OCI-LY3 (cell line): Measurements from ENCODE around the gene INAFM2.
A peak's percentile ranks its signal among the peaks of the same experiment; 100 is the strongest.

Source experiments
- H2AFZ ChIP-seq: fragments of 200-600, 300-600 bp; shearing (Covaris generic); 2 replicates; pipeline ENCODE4 v1.6.0; 2014; ENCODE audit warnings: antibody characterized with exemption, low read depth, low read length
- H3K27ac ChIP-seq: fragments of 200-600, 300-600 bp; sonication (generic); 2 replicates; pipeline ENCODE4 v1.5.1; 2014; ENCODE audit warnings: mild to moderate bottlenecking, low read length, moderate library complexity, mixed read lengths
- H3K27me3 ChIP-seq: fragments of 200-600, 300-600 bp; sonication (generic); 2 replicates; pipeline ENCODE4 v1.6.1; 2014; ENCODE audit warnings: low read depth, low read length, mixed read lengths
- H3K36me3 ChIP-seq: fragments of 200-600, 300-600 bp; sonication (generic); replicated peaks from 2 replicates; pipeline ENCODE3; 2014; ENCODE audit warnings: low read depth, low read length, mixed read lengths
- H3K4me1 ChIP-seq: fragments of 300-600, 200-600 bp; sonication (generic); 2 replicates; pipeline ENCODE4 v1.6.1; 2014; ENCODE audit warnings: low read length, mixed read lengths
- H3K4me2 ChIP-seq: fragments of 200-600, 300-600 bp; sonication (generic); 2 replicates; pipeline ENCODE4 v1.6.1; 2014; ENCODE audit warnings: low read length, mixed read lengths
- H3K4me3 ChIP-seq: fragments of 300-600, 200-600 bp; sonication (generic); 2 replicates; pipeline ENCODE4 v1.5.1; 2014; ENCODE audit warnings: antibody characterized with exemption, mild to moderate bottlenecking, low read length, moderate library complexity
- H3K79me2 ChIP-seq: fragments of 300-600, 200-600 bp; shearing (Covaris generic); 2 replicates; pipeline ENCODE4 v1.6.1; 2014; ENCODE audit warnings: mild to moderate bottlenecking, low read length, mixed read lengths
- H3K9ac ChIP-seq: fragments of 300-600, 200-600 bp; shearing (Covaris generic); 2 replicates; pipeline ENCODE4 v1.6.0; 2014; ENCODE audit warnings: mild to moderate bottlenecking, low read length, moderate library complexity
- H3K9me3 ChIP-seq: fragments of 200-600, 300-600 bp; shearing (Covaris generic); 2 replicates; pipeline ENCODE4 v1.6.1; 2014; ENCODE audit warnings: low read length, mixed read lengths; ENCODE audit not compliant: insufficient read depth
- H4K20me1 ChIP-seq: fragments of 200-600, 300-600 bp; sonication (generic); 2 replicates; pipeline ENCODE4 v1.6.1; 2016; ENCODE audit warnings: low read length, mixed read lengths; ENCODE audit not compliant: insufficient read depth
- EZH2phosphoT487 ChIP-seq: fragments of 200-600 bp; shearing (Covaris generic); IDR thresholded peaks from 2 replicates; pipeline ENCODE4 v1.6.1; 2018; ENCODE audit warnings: antibody characterized with exemption, mixed run types, low read depth
- TF ChIP-seq, protein P1 (sequence below): fragments of 200-600, 300-600 bp; sonication (generic); IDR thresholded peaks from 2 replicates; pipeline ENCODE4 v1.5.1; 2014; ENCODE audit warnings: antibody characterized with exemption, low read length, low read depth

The INAFM2 gene

DNA sequence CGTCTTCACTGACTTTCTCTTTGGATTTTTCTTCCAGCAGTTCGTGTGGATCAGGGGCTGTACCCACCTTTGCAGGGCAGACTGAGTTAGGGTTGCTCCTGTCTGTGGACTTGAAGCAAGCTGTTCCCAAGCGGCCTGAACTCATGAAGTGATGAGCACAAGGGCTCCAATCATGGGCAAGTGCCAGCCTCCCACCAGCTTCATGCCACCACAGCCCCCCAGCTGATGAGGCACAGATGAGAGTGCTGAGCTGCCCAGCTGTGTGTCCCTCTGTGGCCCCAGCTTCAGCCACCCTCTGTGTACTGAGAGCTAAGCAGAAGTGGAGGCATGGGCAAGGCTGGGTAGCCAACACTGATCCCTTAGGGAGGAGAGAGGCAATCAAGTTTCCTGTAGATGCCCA, 12.5 kb upstream of the INAFM2 start:
- H3K27me3 ChIP-seq = peaks cover 35% of the 10 kb centered on the region
- H3K4me2 ChIP-seq = no peak overlapping the region
- H3K4me1 ChIP-seq = peaks cover 48% of the 10 kb centered on the region

DNA sequence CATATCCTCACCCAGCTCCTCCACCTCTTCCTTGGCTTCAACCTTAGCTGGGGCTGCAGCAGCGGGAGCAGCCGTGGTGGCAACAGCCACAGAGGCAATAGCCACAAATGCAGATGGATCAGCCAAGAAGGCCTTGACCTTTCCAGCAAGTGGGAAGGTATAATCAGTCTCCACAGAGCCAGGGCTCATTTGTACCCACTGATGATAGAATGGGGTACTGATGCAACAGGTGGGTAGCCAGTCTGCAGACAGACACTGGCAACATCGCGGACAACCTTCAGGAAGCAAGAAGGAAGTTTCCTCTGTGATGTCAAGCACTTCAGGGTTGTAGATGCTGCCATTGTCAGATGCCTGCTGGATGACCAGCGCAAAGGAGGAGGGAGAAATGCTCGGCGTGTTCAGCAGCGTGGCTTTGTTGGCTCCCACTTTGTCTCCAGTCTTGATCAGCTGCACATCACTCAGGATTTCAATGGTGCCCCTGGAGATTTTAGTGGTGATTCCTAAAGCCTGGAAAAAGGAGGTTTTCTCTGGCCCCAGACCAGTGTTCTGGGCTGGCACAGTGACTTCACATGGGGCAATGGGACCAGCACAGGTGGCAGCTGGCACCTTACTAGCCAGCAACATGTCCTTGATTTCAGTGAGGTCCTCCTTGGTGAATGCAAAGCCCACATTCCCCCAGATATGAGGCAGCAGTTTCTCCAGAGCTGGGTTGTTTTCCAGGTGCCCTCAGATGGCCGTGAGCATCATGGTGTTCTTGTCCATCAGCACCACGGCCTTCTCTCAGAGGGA, 10.9 kb upstream of the INAFM2 start:
- H3K27ac ChIP-seq = no peak overlapping the region
- peaks cover 44% of the 10 kb centered on the region for H3K4me1 ChIP-seq

More for the DNA sequence above, 12.5 kb upstream of the INAFM2 start:
- H3K9me3 ChIP-seq = no peaks in the 10 kb centered on the region
- H3K9ac ChIP-seq = no peak overlapping the region
- H4K20me1 ChIP-seq = no peaks in the 10 kb centered on the region
- H3K36me3 ChIP-seq = no peaks in the 10 kb centered on the region
- TF ChIP-seq, protein P1, sequence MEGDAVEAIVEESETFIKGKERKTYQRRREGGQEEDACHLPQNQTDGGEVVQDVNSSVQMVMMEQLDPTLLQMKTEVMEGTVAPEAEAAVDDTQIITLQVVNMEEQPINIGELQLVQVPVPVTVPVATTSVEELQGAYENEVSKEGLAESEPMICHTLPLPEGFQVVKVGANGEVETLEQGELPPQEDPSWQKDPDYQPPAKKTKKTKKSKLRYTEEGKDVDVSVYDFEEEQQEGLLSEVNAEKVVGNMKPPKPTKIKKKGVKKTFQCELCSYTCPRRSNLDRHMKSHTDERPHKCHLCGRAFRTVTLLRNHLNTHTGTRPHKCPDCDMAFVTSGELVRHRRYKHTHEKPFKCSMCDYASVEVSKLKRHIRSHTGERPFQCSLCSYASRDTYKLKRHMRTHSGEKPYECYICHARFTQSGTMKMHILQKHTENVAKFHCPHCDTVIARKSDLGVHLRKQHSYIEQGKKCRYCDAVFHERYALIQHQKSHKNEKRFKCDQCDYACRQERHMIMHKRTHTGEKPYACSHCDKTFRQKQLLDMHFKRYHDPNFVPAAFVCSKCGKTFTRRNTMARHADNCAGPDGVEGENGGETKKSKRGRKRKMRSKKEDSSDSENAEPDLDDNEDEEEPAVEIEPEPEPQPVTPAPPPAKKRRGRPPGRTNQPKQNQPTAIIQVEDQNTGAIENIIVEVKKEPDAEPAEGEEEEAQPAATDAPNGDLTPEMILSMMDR = no peak
- TF ChIP-seq EZH2phosphoT487 = no peak
- no peak overlapping the region for H3K4me3 ChIP-seq
- no peak overlapping the region for H2AFZ ChIP-seq
- no peak overlapping the region for H3K27ac ChIP-seq
- H3K79me2 ChIP-seq = no peaks in the 10 kb centered on the region

DNA sequence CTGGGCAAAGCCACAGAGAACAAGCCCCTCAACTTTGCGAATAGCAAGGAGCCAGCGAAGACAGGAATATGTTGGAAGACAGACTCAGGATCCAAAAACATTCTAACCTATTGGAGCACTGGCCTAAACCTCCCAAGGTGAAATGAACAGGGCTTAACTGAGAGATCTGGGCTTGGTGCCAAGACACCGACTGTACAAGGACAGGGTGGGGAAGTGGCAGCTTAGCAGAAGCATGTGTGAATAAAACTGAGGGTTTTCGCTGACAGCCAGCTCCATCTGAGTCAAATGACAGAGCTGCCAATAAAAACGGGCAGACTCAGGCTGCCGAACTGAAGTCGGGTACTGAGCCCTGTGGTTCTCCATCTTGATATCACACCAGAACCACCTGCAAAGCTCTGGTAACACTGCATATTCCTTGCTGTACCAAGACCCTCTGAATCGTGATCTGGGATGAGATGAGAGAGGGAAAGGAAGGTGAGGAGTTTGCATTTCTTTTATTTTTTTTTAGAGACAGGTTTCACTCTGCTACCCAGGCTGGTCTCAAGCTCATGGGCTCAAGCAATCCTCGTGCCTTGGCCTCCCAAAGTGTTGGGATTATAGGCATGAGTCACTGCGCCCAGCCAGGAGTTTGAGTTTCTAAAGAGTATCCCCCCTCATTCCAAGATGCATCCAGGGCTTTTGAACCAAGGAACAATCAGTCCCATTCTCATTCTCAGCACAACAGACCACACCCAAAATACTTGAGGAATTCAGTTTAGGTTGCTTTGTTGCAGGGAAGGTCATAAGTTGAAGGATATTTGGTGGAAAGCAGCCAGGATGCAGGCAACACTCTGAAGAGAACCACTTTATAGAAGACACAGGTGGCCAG, 9.7 kb upstream of the INAFM2 start:
- Histone ChIP-seq H2AFZ (no peak overlapping the region), H3K4me2 (peak overlapping the region; percentile 19), H3K27ac (no peak overlapping the region), H4K20me1 (no peaks in the 10 kb centered on the region), H3K79me2 (no peaks in the 10 kb centered on the region), H3K4me1 (peaks cover 42% of the 10 kb centered on the region), H3K4me3 (no peak overlapping the region), H3K27me3 (peaks cover 36% of the 10 kb centered on the region), H3K9me3 (no peaks in the 10 kb centered on the region), H3K9ac (no peak overlapping the region), H3K36me3 (no peaks in the 10 kb centered on the region)
- TF ChIP-seq EZH2phosphoT487 = no peak
- TF ChIP-seq, protein P1 = no peak

More for the DNA sequence above, 10.9 kb upstream of the INAFM2 start:
- no peak overlapping the region for H3K9ac ChIP-seq
- no peak overlapping the region for H2AFZ ChIP-seq
- no peaks in the 10 kb centered on the region for H4K20me1 ChIP-seq
- no peaks in the 10 kb centered on the region for H3K36me3 ChIP-seq
- TF ChIP-seq EZH2phosphoT487 = no peak
- TF ChIP-seq, protein P1 = no peak
- H3K79me2 ChIP-seq = no peaks in the 10 kb centered on the region
- H3K4me2 ChIP-seq = no peak overlapping the region
- H3K9me3 ChIP-seq = no peaks in the 10 kb centered on the region
- H3K4me3 ChIP-seq = no peak overlapping the region
- peaks cover 36% of the 10 kb centered on the region for H3K27me3 ChIP-seq

DNA sequence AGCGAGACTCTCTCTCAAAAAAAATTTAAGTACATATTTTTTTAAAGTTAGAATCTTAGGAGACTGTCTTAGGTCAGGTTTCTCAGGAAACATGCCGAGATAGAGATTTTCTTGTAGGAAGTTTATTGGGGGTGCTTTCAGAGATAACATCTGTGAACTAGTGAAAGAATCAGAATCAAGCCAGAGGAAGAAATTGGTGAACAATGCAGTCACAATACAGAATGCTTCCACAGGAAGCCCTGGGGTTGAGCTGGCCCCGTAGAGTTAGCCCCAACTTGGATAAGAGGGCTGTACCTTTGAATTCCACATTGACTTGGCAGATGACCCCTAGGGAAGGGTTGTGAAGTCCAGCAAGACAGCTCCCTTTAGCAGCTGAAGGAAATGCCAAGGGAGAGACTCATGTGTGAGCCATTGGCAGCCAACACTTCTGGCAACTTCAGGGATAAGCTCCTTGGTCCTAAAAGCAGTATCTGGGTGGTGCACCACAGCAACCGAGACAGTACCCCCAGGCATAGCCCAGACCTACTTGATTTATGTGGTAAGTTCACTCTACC, 8.7 kb upstream of the INAFM2 start:
- Histone ChIP-seq H3K79me2 (no peaks in the 10 kb centered on the region), H3K9me3 (no peaks in the 10 kb centered on the region), H3K27ac (no peak overlapping the region), H2AFZ (no peak overlapping the region), H3K36me3 (no peaks in the 10 kb centered on the region), H3K4me3 (no peak overlapping the region), H3K27me3 (peaks cover 36% of the 10 kb centered on the region), H3K9ac (no peak overlapping the region), H3K4me1 (peaks cover 31% of the 10 kb centered on the region), H3K4me2 (no peak overlapping the region), H4K20me1 (no peaks in the 10 kb centered on the region)
- no peak for TF ChIP-seq EZH2phosphoT487
- TF ChIP-seq, protein P1 = no peak
